ENCODE data around the gene BIRC7. TPM values are rescaled to one million over a fixed set of nuclear protein-coding genes. Genes with fewer than 3 reads are reported as not detected.

BIRC7 gene
- total RNA-seq, 1 donor from 2014 or later = not detected

- intact Hi-C loops (cut with micrococcal nuclease) = loop anchor here (1.0 kb wide), 1 partner anchor 67 kb away; no protein-coding TSS in a partner anchor
Measured at GRCh38 chr20:63223826-63224207, 11.9 kb upstream of the BIRC7 start.

- intact Hi-C loops (cut with micrococcal nuclease) = no loop called here
Measured at GRCh38 chr20:63224412-63225081, 11.2 kb upstream of the BIRC7 start.

GRCh38 chr20:63225082-63225454, 10.6 kb upstream of the BIRC7 start:
- intact Hi-C loops (cut with micrococcal nuclease) = no loop called here

- intact Hi-C loops (cut with micrococcal nuclease) = no loop called here
Measured at GRCh38 chr20:63226042-63226943, 9.4 kb upstream of the BIRC7 start.

- intact Hi-C loops (cut with micrococcal nuclease) = no loop called here
Measured at GRCh38 chr20:63227260-63227659, 8.4 kb upstream of the BIRC7 start.

- intact Hi-C loops (cut with micrococcal nuclease) = no loop called here
Measured at GRCh38 chr20:63228806-63229205, 6.9 kb upstream of the BIRC7 start.

GRCh38 chr20:63230800-63231268, 4.9 kb upstream of the BIRC7 start:
- intact Hi-C loops (cut with micrococcal nuclease) = no loop called here

GRCh38 chr20:63232235-63233060, 3.3 kb upstream of the BIRC7 start:
- intact Hi-C loops (cut with micrococcal nuclease) = no loop called here

- intact Hi-C loops (cut with micrococcal nuclease) = no loop called here
Measured at GRCh38 chr20:63233061-63233344, 2.7 kb upstream of the BIRC7 start.

GRCh38 chr20:63233924-63234323, 1.8 kb upstream of the BIRC7 start:
- intact Hi-C loops (cut with micrococcal nuclease) = no loop called here

- intact Hi-C loops (cut with micrococcal nuclease) = no loop called here
Measured at GRCh38 chr20:63234693-63235398, 859 bp upstream of the BIRC7 start.

GRCh38 chr20:63236116-63236837, 572 bp downstream of the BIRC7 start:
- intact Hi-C loops (cut with micrococcal nuclease) = no loop called here

- intact Hi-C loops (cut with micrococcal nuclease) = no loop called here
Measured at GRCh38 chr20:63238031-63238430, 2.3 kb downstream of the BIRC7 start.

- intact Hi-C loops (cut with micrococcal nuclease) = no loop called here
Measured at GRCh38 chr20:63238514-63239125, 2.9 kb downstream of the BIRC7 start.

- intact Hi-C loops (cut with micrococcal nuclease) = no loop called here
Measured at GRCh38 chr20:63239431-63239830, 3.7 kb downstream of the BIRC7 start.

GRCh38 chr20:63240004-63240403, 4.3 kb downstream of the BIRC7 start:
- intact Hi-C loops (cut with micrococcal nuclease) = no loop called here

- intact Hi-C loops (cut with micrococcal nuclease) = no loop called here
Measured at GRCh38 chr20:63241272-63241671, 5.6 kb downstream of the BIRC7 start.

GRCh38 chr20:63242736-63243135, 7.0 kb downstream of the BIRC7 start:
- intact Hi-C loops (cut with micrococcal nuclease) = no loop called here

- intact Hi-C loops (cut with micrococcal nuclease) = no loop called here
Measured at GRCh38 chr20:63243604-63244247, 8.0 kb downstream of the BIRC7 start.

GRCh38 chr20:63244468-63244867, 8.8 kb downstream of the BIRC7 start:
- intact Hi-C loops (cut with micrococcal nuclease) = no loop called here

Data from T-helper 2 cell treated with Interferon-gamma antibody and Interleukin-4, amounts not matched to agents 100 ng/mL and 5 ng/mL, for 36 hours (primary cell).